Kasumi-1 (cell line): ENCODE data around the gene GNG4.
A peak's percentile ranks its signal among the peaks of the same experiment; 100 is the strongest.
"Not testable (repeated sequence)": the region's sequence is repeated elsewhere in the genome, so short reads cannot be mapped to it uniquely, and the experiment has no call there.

Source experiments
- DNase-seq, 2 experiments: peaks; one replicate each; lab custom pipeline; 2025; lab: John Stamatoyannopoulos, UW

GNG4 gene

GRCh38 chr1:235582130-235582529 is 67.5 kb downstream of the GNG4 start:
- DNase-seq, result no peak

DNA sequence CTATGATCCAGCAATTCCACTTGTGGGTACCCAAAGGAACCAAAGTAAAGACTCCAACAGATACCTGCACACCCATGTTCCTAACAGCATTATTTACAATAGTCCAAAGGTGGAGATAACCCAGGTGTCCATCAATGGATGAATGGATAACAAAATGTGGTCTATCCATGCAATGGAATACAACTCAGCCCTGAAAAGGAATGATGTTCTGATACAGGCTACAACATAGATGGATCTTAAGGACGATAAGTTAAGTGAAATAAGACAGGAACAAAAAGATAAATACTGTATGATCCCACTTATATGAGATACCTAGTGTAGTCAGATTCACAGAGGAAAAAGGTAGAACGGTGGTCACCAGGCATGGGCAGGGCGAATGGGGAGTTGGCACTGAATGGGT is 69.7 kb downstream of the GNG4 start:
- DNase-seq, result no peak

DNA sequence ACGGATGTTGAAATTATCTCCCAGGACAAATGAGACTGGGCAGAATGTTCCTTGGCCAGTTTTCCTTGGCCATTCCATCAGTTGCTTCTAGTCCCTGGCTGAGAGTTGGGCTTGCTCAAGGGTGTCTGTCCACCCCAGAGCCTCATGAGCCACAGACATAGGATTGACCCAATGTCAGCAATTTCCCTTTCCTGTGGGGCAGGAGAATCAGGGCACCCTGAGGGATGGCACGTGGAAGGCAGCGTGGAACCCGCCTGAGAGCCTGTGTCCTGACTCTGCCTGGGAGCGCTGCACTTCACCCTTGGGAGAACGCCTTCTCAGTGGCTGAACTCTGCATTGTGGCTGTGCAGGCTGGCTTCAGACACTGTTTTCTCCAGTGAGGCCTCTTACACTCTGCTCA is 74.0 kb downstream of the GNG4 start:
- DNase-seq, result no peak

DNA sequence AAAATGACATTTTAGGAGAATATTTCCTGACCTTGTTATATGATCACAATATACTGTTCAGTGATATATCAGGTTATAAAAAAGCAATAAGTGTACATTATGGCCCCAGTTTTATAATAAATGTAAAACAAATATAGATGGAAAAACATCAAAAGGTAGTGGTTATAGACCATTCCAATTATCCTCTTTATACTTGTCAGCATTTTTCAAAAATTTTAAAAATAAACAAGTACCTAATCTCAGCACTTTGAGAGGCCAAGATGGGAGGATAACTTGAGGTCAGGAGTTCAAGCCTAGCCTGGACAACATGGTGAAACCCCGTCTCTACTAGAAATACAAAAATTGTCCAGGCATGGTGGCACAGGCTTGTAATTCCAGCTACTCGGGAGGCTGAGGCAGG is 75.7 kb downstream of the GNG4 start:
- no peak for DNase-seq

GRCh38 chr1:235572971-235573370 is 76.6 kb downstream of the GNG4 start:
- not testable (repeated sequence) for DNase-seq

GRCh38 chr1:235571482-235571881 is 78.1 kb downstream of the GNG4 start:
- no peak for DNase-seq

DNA sequence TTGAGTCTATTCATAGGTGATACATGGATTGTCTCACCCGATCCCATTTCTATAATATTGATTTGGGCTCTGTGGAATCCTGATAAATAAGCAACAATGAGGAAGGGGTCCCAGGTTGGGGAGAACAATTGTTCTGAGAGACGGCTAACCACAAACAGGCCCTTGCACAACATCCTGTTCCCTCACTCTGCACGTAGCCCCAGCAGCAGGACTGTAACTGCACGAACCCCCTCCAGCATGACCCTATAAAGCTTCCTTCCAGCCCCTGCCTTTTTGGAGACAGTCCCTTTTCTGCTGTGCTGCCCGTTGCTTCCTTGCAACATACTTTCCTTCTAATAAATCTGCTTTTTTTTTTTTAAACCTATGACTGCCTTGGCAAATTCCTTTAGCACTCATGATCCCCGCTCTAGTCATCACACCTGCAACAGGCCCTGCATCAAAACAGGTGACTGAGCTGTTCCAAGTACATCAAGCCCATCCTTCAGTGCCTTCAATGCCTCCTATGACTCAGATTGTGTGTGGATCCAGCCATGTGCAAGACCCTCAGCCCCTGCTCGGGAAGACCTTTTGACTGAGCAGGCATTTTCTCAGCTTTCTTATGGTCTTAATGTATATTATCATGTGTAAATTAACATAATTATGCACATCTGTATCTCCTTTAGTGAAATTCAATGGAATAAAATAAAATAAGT is 81.6 kb downstream of the GNG4 start:
- peak; percentile 92 to 94 for DNase-seq

DNA sequence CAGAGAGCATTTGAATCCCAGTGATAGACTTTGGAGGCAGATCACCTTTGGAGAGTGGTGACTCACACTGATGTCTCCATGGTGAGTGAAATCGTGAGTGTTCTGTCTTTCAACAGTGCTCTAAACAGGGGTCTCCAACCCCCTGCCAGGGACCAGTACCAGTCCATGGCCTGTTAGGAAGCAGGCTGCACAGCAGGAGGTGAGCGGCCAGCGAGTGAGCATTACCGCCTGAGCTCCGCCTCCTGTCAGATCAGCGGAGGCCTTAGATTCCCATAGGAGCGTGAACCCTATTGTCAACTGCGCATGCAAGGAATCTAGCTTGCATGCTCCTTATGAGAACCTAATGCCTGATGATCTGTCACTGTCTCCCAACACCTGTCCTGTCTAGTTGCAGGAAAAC is 83.5 kb downstream of the GNG4 start:
- no peak for DNase-seq

DNA sequence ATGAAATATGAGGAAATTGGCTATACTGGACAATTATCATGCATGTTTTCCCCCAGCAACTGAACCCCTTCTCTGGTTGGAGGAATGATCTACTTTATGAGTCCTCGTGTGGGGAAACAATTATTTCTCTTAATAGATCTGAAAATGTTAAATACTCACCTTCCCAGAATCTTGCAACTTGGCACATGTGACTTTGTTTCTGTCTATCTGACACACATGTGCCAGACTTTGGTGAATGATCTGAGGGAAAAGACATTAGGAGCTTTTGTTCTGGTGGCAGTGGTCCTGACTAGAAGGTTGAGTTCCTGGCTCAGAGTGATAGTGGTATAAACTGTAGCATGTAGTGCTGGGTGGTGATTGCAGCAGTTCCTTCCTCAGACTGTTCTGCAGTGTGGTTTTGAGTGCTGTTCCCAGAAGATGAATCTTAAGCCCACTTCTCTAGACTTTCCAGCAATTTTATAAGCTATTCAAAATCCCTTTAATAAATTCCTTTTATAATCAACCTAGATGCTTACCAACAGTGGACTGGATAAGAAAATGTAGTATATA is 86.0 kb downstream of the GNG4 start:
- DNase-seq, result peak; percentile 86 to 90

- no peak for DNase-seq
Observed at GRCh38 chr1:235562589-235562988, 87.0 kb downstream of the GNG4 start.

DNA sequence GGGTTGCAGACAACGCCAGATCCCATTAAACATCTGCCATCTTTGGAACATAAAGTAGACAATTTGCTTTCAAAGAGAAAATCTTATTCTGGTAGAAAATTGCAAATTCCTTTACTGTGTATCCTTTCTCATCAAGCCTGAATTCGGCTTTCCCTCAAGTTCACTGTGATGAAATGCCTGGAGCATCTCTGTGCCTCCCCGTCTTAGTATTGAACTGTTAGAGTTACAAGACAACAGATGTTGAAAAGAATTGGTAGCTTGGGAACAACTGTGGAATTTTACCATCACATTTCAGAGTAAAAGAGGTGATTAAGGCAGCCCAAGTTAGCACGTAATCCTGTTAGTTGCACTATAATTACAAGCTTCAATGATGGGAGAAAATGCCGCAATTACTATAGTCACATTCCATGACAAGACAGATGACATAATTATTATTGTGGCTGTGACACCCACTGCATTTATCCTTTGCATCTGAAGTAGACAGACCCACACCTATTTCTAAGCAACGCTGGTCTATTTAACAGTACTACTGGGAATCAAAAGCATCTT is 90.9 kb downstream of the GNG4 start:
- no peak for DNase-seq

DNA sequence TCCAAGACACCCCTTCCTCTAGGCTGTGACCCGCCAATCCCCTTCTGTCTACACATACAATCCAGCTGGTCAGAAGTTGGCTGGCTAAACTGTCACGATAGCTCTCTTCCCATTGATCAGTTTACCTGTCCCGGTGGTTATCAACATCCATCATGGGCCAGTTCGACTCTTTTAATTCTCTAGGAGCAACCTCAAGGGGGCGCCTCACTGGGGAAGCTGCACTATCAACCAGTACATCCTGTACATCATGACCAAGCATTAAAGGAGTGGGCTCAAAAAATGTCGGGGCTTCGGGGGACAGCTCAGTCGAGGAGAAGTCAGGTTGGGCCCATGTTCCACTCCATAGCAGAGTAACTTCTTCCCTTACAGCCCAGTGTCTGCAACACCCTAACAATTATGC is 92.1 kb downstream of the GNG4 start:
- DNase-seq, result no peak

- no peak for DNase-seq
Observed at GRCh38 chr1:235556807-235557206, 92.8 kb downstream of the GNG4 start.

- no peak for DNase-seq
Observed at GRCh38 chr1:235553112-235553551, 96.5 kb downstream of the GNG4 start.

DNA sequence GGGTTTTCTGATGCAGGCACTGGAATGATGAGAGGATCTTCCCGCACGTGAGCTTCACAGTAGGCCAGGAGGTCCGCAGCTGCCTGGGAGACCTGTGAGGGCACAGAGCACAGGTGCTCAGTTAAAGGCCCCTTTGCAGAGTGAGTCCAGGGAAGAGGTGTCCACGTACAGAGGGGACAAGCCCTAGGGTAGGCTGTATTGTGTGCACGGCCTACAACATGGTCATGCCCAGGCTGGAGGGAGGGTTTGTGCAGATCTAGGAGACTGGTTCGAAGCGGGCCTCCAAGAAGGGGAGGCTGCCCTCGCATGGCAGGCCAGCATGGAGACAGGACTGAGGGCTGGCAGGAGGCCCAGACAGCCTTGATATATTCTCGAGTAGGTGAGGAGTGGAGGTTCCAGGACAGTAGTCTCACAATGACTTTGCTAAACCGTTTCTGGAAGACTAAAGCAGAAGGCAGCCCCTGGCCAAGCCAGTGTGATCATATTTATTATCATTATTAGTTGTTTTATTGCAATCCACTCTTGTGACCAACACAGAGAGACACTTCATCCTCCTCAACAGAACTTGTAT is 97.4 kb downstream of the GNG4 start:
- no peak for DNase-seq

DNA sequence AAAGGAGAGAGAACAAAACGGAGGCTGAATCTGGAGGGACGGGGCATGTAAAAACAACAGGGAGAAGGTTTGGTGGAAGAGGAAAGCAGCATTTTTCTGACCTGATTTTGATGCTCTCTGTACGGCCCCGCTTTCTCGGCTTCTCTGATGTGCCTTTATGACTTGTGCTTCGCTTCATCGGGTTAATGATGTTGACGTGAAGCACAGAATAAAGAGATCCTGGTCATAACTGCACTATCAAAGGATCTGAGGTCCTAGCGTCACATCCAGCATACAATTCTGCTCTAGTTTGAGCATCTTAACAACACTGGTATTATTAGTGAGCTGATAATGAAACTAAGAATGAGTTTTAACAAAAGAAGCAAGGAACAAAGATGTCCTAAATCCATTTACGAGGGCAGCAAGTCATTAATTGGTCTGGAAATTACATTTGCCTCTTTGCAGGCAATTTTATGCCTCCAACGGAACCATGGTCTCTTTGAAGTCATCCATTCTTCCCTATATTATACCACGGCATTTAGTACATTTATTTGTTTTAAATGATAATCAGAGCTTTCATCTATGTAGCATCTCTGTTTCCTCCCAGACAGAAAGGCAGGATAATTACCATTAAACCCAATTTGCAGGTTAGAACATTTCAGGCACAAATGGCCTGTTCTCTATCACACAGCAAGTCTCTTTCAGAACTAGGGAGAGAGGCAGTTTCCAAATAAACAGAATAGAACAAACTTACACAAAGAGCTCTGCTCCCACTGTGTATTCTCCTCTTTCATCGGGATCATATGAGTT is 100.0 kb downstream of the GNG4 start:
- DNase-seq, result no peak

- DNase-seq, result peak in 1 of 2 experiments; percentile 7
Observed at GRCh38 chr1:235546369-235547155, 103.0 kb downstream of the GNG4 start.

- DNase-seq, result no peak
Observed at GRCh38 chr1:235545292-235545930, 104.2 kb downstream of the GNG4 start.

GRCh38 chr1:235542845-235543244 is 106.7 kb downstream of the GNG4 start:
- not testable (repeated sequence) for DNase-seq

- DNase-seq, result no peak
Observed at GRCh38 chr1:235533476-235534168, 116.0 kb downstream of the GNG4 start.

DNA sequence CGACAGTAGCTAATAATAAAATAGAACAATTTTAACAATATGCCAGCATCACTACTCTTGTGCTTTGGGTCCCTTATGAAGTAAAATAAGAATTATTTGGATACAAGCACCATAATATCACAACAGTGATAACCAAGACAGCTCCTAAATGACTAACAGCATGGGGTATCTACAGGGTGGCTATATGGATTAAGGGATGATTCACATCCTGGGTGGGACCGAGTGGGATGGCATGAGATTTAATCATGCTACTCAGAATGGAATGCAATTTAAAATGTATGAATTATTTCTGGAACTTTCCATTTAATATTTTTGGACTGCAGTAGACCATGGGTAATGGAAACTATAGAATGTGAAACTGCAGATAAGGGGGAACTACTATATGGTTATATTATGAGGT is 117.2 kb downstream of the GNG4 start:
- no peak for DNase-seq
